LNCaP clone FGC (cell line): ENCODE measurements around the gene ARPP21.

ENCODE experiments used
- DNase-seq: peaks from one replicate; pipeline ENCODE4 v3.0.0-alpha.2; 2011; ENCODE audit warnings: low read depth
- H3K4me3 ChIP-seq: 2 replicates; pipeline ENCODE4 v1.5.1; 2011; ENCODE audit warnings: mild to moderate bottlenecking, low read depth, low read length, control low read depth
- TF ChIP-seq, protein P1 (sequence below): IDR thresholded peaks from 2 replicates; pipeline ENCODE4 v1.5.1; 2012; ENCODE audit warnings: mild to moderate bottlenecking; ENCODE audit not compliant: control insufficient read depth, insufficient read depth; ENCODE audit errors: extremely low read depth

The ARPP21 gene

DNA sequence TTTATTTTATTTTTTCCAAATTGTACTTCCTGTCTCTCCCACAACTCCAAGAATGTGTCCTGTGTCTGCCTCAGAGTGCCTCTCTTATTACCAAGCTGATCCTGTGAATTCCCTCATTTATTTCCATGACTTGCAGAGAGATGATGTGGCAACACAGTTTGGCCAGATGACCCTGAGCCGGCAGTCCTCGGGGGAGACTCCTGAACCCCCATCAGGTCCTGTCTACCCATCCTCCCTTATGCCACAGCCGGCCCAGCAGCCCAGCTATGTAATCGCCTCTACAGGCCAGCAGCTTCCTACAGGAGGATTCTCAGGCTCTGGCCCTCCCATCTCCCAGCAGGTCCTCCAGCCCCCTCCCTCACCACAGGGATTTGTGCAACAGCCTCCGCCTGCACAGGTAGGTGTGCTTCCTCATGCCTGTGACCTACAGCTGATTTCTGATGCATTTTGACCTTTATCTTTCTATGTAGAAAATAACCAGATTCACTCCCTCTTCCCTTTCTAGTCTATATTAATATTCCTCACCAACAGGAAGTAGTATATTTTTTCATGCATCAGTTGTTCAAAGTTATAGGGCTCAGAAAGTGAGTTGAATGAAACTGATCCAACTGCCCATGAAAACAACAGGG is 100.0 kb downstream of the ARPP21 start:
- TF ChIP-seq, protein P1, sequence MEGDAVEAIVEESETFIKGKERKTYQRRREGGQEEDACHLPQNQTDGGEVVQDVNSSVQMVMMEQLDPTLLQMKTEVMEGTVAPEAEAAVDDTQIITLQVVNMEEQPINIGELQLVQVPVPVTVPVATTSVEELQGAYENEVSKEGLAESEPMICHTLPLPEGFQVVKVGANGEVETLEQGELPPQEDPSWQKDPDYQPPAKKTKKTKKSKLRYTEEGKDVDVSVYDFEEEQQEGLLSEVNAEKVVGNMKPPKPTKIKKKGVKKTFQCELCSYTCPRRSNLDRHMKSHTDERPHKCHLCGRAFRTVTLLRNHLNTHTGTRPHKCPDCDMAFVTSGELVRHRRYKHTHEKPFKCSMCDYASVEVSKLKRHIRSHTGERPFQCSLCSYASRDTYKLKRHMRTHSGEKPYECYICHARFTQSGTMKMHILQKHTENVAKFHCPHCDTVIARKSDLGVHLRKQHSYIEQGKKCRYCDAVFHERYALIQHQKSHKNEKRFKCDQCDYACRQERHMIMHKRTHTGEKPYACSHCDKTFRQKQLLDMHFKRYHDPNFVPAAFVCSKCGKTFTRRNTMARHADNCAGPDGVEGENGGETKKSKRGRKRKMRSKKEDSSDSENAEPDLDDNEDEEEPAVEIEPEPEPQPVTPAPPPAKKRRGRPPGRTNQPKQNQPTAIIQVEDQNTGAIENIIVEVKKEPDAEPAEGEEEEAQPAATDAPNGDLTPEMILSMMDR = no peak
- DNase-seq = no peak
- no peak overlapping the region for H3K4me3 ChIP-seq

DNA sequence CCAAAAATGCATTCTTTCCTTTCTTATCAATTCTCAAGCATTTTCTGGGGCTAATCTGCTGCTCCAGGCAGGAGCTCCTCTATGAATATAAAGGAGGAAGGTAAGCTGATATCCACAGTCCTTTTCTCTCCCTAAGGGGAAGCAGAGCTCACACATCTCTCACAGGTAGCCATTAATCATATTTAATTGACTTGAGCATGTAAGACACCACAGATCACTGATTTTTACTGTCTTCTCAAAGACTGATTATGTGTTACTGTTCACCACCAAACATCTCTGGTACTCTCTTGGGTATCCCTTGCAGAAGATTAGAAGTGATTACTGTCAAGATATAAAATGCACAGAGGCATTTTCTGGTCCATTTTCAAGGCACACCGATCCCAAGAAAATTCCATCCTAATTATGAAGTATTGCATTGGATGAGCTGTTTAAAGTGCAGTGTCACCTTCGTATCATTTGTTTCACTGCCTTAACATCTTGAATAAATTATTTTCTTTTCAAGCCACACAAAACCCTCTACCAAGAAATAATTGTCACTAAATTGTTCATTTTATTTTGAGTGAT is 100.7 kb downstream of the ARPP21 start:
- DNase-seq = no peak
- TF ChIP-seq, protein P1 = no peak
- H3K4me3 ChIP-seq = no peak overlapping the region

DNA sequence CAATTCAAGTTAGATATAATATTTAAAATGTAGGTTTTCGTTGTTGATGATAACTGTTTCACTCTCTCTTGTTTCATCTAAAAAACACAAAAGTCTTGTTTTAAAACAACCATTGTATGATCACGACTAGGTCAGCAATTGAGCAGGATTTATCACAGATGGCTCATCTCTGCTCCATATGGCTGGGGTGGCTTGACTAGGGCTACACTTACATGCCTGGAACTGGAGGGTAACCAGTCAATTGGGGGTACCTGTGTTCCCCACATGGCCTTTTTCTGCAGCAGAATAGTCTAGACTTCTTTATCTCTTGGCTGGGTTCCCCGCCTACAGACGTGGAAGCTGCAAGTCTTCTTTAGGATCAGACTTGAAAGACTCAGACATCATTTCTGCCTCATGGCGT is 103.9 kb downstream of the ARPP21 start:
- H3K4me3 ChIP-seq = no peak overlapping the region
- TF ChIP-seq, protein P1 = no peak
- DNase-seq = no peak

DNA sequence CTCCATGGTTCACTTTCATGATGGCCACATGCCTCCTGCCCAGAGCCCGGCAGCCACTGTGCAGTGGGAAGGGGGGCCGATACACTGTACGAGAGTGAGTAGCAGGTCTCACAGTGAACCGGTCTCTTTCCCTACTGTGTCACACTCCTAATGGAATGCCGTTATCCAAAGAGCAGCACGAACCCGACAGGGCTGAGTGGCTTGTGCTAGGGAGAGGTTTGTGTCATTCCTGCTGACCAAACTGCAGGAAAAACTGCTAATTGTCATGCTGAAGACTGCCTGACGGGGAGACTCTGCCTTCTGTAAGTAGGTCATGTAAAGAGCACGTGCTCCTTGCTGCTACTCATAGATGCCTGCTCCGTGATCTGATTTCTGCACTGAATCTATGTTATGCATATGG is 105.1 kb downstream of the ARPP21 start:
- no peak overlapping the region for H3K4me3 ChIP-seq
- TF ChIP-seq, protein P1 = no peak
- no peak for DNase-seq

DNA sequence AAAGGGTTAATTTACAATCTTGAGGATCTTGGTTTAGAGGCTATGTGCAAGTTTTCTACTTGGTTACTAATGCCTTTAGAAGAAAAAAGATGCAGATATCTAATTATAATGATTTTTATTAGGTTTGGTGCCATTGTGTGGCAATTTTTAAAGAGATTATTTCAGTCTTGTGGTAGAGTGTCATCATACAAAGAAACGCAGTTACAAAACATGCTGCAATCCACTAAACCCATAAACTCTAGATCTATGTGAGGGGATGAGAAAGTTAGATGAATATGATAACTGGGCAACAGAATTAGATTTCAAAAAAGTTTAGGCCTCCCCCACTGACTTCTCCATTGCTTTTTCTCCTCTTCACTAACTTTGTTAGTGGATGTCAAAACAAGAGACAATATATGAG is 106.0 kb downstream of the ARPP21 start:
- DNase-seq = no peak
- TF ChIP-seq, protein P1 = no peak
- H3K4me3 ChIP-seq = no peak overlapping the region

DNA sequence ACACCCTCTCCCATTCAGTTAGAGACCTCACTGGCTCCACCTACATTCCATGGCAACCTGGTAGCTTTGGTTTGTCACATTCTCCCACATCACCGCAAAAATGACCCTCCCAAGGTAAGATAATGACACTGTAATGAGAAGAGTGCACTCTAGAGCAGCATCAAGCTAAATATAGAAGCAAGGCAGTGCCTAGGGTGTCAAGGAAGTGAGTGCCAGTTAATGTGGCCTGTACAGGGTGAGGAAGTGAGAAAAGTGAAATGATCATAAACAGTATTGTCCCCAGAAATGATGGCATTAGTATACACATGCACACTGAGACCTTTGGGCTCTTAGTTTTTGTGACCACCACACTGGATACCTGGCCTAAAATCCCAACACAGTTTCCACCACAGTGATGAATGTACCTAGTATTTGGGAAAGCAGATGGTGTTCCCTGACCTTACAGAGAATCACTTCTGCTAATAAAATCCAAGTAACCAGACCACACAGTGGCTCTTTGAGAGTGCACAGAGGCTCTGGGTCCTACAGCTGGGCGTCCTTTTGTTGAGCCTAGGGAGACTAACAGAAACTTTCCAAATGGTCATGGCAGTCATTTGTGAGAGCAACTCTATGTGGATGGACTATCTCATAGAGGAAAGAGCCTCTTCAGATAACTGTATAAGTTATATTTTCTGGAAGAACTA is 106.6 kb downstream of the ARPP21 start:
- TF ChIP-seq, protein P1 = no peak
- DNase-seq = no peak
- no peak overlapping the region for H3K4me3 ChIP-seq
